Body of pancreas (tissue), 4 donors: ENCODE results near the gene PTGFR.

ENCODE experiments used
- POLR2A ChIP-seq, 3 donors: fragments of 450-650 bp; IDR thresholded peaks; one replicate each; pipeline ENCODE4 v1.6.1; 2016; ENCODE audit warnings: antibody characterized with exemption in 3 of 3, mild to moderate bottlenecking in 2 of 3
- TF ChIP-seq, protein P1 (sequence below), 7 experiments: fragments of 450-650 bp in 4 of 7; fragments of 200-600 bp in 3 of 7; sonication (generic) in 3 of 7; IDR thresholded peaks; one replicate each; pipeline ENCODE4 v1.5.1; 2016 to 2019; ENCODE audit warnings: antibody characterized with exemption in 7 of 7

DNA sequence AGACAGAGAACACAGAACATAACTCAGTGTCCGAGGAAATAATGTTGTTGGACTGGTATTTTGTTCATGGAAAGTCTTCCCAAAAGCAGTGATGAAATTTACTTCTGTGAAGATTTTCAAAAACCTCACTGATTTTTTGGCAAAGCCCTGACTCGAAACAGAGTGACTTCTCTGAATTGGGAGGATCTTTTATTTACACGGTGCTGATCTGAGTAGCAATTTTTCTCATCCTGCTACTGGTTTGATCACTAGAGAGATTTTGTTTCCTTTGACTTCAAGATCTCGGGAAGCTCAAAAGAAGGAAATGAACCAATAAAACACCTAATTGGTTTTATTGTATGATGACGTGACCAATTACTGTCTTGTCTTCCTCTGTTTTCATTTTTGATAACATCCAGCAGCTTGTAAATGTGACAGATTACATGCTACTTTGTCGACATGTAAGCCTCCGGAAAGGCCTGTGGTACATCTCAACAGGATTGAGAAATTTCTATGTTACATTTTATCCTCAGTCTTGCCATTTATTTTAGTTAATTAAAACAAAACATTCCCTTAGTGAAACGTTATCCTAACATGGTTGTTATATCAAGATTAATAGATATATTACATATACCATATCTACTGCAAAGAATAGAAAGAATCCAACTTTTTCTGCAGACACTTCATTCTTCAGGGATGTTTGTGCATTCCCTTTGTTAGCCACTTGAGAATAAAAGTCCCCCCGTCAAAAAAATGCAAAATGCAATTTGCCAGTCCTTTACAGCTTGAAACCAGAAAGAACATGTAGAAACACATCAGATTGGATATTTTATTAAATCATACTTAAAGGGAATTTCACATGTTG lies 86.7 kb downstream of the PTGFR start:
- TF ChIP-seq, protein P1, sequence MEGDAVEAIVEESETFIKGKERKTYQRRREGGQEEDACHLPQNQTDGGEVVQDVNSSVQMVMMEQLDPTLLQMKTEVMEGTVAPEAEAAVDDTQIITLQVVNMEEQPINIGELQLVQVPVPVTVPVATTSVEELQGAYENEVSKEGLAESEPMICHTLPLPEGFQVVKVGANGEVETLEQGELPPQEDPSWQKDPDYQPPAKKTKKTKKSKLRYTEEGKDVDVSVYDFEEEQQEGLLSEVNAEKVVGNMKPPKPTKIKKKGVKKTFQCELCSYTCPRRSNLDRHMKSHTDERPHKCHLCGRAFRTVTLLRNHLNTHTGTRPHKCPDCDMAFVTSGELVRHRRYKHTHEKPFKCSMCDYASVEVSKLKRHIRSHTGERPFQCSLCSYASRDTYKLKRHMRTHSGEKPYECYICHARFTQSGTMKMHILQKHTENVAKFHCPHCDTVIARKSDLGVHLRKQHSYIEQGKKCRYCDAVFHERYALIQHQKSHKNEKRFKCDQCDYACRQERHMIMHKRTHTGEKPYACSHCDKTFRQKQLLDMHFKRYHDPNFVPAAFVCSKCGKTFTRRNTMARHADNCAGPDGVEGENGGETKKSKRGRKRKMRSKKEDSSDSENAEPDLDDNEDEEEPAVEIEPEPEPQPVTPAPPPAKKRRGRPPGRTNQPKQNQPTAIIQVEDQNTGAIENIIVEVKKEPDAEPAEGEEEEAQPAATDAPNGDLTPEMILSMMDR (IDR thresholded peaks at IDR 0.05), result no peak
- TF ChIP-seq POLR2A (IDR thresholded peaks at IDR 0.05), result no peak
